NB4 (cell line): Measurements from ENCODE around the gene MAP4K4.

ENCODE experiments used
- DNase-seq: peaks from one replicate; pipeline ENCODE4 v3.0.0; 2010; ENCODE audit warnings: low read depth
- H3K4me3 ChIP-seq: one replicate; pipeline ENCODE4 v1.5.1; 2011; ENCODE audit warnings: mild to moderate bottlenecking, low read depth, low read length, moderate library complexity
- CTCF ChIP-seq: IDR thresholded peaks from one replicate; pipeline ENCODE4 v1.5.1; 2012; ENCODE audit warnings: low read depth, low read length
- MAX ChIP-seq: IDR thresholded peaks from 2 replicates; pipeline ENCODE4 v1.6.1; 2011; ENCODE audit warnings: low read depth, low read length
- MYC ChIP-seq: IDR thresholded peaks from 2 replicates; pipeline ENCODE4 v1.6.1; 2011; ENCODE audit warnings: low read depth, low read length
- POLR2A ChIP-seq: IDR thresholded peaks from 2 replicates; pipeline ENCODE4 v1.6.1; 2011; ENCODE audit warnings: mild to moderate bottlenecking; ENCODE audit not compliant: insufficient read length; ENCODE audit errors: extremely low read depth

MAP4K4 gene

GRCh38 chr2:101794141-101794540 lies 96.6 kb downstream of the MAP4K4 start:
- no peak overlapping the region for H3K4me3 ChIP-seq
- no peak for DNase-seq
- TF ChIP-seq CTCF: no peak
- no peak for TF ChIP-seq MYC
- TF ChIP-seq POLR2A: no peak
- no peak for TF ChIP-seq MAX

GRCh38 chr2:101795033-101795432 lies 97.5 kb downstream of the MAP4K4 start:
- DNase-seq: no peak
- H3K4me3 ChIP-seq: no peak overlapping the region
- TF ChIP-seq POLR2A (no peak), MAX (no peak), MYC (no peak), CTCF (no peak)

- no peak for DNase-seq
- H3K4me3 ChIP-seq: no peak overlapping the region
- no peak for TF ChIP-seq POLR2A
- no peak for TF ChIP-seq MYC
- no peak for TF ChIP-seq CTCF
- TF ChIP-seq MAX: no peak
These were observed 99.5 kb downstream of the MAP4K4 start for GRCh38 chr2:101796825-101797600.

GRCh38 chr2:101801496-101801895 lies 104.0 kb downstream of the MAP4K4 start:
- TF ChIP-seq MYC: no peak
- TF ChIP-seq MAX: no peak
- TF ChIP-seq CTCF: no peak
- TF ChIP-seq POLR2A: no peak
- no peak for DNase-seq
- H3K4me3 ChIP-seq: no peak overlapping the region

- DNase-seq: no peak
These were observed 104.8 kb downstream of the MAP4K4 start for GRCh38 chr2:101802329-101802728.

More at GRCh38 chr2:101802329-101802728, 104.8 kb downstream of the MAP4K4 start:
- TF ChIP-seq MYC (no peak), CTCF (no peak)
- H3K4me3 ChIP-seq: no peak overlapping the region
